Stimulated activated CD4-positive, alpha-beta T cell treated with anti-CD3 and anti-CD28 coated beads, Interleukin-15, amount 100 ng/mL, for 24 hours (primary cell): ENCODE results near the gene NUPR1.
"Not testable (repeated sequence)": the region's sequence is repeated elsewhere in the genome, so short reads cannot be mapped to it uniquely, and the experiment has no call there.

Experiments
- DNase-seq: peaks from one replicate; pipeline ENCODE4 v3.0.0-alpha.2; 2020

Gene NUPR1

DNA sequence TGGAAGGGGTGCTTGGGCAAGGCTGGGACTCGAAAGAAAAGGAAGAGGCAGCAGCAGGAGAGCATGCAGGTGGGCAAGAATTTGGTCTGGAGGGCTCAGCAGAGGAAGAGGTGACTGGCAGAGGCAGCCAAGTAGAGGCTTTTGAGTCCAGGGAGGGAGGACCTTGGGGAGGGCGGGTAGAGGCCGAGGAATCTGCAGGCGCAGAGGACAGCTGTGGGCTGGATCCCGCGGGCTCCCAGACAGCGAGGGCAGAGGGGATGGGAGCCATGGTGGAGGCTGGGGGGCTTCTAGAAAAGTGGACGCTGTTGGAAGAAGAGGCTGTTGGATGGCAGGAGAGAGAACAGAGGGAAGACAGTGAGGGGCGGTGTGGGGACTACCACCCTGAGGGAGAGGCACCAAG is 41.4 kb downstream of the NUPR1 start:
- no peak for DNase-seq

DNA sequence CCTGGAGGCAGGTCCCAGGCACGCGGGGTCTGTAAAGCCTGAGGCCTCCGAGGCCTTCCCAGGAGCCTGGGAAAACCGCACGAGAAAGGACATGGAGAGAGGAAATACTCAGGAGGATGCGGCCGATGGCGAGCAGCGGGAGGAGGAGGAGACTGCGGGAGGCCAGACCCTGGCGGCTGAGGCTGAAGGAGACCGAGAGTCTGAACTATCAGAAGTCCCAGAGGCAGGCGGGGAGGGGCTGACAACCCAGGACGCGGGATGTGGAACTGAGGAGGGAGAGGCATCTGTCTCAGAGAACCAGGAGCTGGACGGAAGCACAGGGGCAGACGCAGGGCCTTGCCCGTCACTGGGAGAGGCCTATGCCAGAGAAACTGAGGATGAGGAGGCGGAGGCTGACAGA is 41.9 kb downstream of the NUPR1 start:
- no peak for DNase-seq

DNA sequence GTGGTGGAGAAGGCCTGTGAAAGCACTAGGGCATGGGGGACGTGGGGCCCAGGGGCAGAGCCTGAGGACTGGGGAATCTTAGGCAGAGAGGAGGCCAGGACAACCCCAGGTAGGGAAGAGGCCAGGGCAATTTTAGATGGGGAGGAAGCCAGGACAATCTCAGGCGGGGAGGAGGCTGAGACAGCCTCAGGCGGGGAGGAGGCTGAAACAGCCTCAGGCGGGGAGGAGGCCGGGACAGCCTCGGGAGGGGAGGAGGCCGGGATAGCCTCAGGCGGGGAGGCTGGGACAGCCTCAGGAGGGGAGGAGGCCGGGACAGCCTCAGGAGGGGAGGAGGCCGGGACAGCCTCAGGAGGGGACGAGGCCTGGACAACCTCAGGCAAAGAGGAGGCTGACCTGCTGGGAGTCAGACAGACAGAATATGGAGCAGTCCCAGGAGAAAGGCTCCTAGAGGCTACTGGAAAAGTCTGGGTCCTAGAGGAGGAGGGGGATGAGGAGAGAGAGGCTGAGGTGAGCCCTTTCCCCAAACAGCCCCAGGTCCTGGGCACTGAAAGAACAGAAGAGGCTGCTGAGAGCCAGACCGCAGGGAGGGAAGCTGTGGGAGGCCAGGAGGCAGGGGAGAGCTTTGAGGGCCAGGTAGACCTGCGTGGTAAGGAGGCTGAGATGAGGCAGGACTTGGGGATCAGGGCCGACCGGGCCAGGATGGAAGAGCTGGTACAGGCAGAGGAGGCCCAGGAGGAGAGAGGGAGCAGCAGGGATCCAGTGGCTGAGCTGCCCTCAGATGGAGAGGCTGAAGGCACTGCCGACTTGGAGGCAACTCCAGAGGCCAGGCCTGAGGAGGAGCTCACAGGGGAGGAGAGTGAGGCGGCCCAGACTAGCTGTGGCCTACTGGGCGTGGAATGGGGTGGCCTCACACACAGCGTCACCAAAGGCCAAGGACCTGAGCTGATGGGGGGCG is 42.7 kb downstream of the NUPR1 start:
- no peak for DNase-seq

DNA sequence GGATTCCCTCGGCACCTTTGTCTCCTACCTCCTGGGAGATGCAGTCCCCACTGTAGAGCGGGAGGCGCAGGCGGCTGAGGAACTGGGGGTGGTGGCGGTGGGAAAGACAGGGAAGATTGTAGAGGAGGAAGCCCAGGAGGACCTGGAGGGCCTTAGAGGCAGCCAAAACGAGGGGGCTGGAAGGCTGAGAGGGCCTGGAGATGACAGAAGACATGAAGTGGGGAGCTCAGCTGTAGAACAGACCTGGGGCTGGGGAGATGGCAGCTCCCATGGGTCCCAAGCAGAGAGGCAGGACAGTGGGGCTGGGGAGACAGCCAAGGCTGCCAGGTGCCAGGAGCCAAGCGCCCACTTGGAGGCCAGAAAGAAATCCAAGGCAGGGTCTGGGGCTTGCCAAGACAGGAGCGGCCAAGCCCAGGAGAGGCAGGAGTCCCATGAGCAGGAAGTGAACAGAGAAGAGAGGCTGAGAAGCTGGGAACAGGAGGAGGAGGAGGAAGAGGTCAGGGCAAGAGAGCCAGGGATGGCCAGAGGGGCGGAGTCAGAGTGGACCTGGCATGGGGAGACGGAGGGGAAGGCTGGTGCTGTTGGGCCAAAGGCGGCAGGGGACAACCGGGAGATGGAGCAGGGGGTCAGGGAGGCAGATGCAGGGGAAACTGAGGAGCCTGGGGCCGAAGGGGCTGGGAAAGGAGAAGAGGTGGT is 43.5 kb downstream of the NUPR1 start:
- no peak for DNase-seq

DNA sequence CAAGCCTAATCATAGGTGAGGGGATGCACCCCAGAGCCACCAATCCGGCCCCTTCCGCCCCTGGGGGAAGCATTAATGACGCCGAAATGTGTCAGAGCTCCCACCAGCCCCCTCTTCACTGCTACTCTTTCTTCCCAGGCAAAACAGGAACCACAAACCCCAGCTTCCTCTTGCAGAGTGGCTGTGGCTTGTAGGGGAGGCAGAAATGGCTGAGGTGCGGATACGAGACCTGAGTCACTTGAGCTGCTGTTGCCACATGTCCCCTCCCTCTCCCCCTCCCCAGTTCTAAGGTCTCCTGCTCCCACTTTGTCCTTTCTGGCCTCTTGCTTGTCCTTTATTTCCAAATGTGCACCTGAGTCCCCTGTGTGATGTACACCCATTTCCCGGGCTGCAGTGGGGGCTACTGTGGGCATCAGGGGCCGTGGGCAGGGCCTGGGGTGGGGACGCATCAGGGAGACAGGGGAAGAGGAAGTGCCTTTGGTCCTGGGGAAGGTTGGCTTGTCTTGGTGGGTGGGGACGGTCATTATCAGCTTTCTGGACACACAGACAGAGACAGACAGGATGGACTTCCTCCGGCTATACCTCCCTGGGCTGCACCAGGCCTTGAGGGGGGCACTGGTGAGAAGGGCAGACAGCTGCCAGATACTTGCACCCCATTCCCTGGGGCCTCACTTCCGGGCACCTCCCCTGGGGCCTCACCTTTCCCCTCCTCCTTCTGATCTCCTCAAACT is 44.5 kb downstream of the NUPR1 start, which contains the start of gene APOBR:
Gene APOBR, plus strand, starts transcription at position 523 of the 731 bp plus-strand sequence. Its CDS starts 39 bp downstream, at position 562.
- peak; percentile 89 for DNase-seq

DNA sequence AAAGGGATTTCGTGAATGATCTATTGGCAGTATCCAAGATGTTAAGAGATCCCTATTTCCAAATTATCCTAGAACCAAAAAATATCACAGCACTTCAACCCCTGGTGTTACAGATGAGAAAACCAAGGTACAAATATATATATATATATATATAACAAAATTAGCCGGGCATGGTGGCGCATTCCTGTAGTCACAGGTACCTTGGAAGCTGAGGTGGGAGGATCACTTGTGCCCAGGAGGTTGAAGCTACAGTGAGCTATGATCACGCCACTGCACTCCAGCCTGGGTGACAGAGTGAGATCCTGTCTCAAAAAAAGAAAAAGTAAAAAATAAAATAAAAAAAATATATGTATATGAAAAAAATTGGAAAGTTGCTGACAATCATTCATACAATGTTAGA is 46.3 kb downstream of the NUPR1 start:
- no peak for DNase-seq

DNA sequence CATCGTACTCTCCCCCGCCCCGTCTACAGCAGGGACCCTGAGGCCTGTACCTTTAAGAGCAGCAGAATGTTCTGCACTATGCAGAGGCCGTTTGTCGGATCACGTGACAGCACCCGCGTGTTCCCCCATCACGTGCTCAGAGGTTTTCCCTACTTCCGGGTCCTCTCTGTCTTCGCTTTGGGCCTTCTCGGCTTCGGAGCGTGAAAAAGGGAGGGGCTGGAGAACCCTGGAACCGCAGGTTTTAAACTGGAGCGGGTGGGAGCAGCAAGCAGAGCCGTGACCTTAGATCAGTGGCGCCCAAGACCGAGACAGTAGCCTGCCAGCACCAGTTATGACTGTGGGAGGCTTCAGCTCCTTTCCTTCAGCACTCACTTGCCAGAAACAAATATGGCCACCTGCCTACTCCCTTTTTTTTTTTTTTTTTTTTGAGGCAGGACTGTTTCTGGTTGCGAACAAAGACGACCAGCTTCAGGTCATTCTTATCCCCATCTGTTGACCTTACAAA is 46.8 kb downstream of the NUPR1 start, which contains the start of gene CLN3:
Gene CLN3, minus strand, starts transcription at position 105 of the 505 bp plus-strand sequence. CDS start 315 bp downstream, outside the sequence.
- DNase-seq = peak; percentile 90

DNA sequence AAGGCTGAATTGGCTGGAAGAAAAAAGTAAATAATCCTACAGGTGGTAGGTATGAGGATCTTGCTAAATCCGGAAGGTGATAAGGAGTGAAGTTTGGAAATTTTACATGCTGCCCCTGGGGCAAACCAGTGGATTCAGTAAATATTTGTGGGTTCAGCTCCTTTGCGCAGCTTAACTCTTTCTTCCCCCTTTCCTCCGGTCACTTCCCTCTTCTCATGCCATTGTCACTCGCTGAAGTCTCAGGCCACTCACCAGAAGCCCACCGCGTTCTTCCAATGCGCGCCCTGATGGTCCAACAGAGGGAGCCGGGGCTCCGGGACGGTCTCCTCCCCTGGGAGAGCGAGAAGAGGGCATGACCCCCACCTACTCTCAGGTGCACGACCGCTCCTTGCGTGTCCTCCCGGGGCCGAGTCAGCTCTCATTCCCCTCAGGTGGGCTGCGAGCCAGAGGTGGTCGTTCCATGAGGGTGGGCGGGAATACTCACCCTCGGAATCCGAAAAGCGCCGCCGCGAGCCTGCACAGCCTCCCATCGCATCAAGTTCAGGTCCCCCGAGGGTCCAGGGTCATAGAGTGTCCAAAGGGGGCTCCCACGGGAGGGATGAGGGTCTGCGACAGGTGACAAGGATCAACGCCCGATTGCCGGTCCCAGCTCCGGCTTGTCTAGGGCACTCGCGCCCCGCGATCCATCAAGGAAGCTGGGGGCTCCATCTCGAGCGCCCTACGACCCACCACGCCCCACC is 47.4 kb downstream of the NUPR1 start:
- DNase-seq = peak; percentile 32

DNA sequence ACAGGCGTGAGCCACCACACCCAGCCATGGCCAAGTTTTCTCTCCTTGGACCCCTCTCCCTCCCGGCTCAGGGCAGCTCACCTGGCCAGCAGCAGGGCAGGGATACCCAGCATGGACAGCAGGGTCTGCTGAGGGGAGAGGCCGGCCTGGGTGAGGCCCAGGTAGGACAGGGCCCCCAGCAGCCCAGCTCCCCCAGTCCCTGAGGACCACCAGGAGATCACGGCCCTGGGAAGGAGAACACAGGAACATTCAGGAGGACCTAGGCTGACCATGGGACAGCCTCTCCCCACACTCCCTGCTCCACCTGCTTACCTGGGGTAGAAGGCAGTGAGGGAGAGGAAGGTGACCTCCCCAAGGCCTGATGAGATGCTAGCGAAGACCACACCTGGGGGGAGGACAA is 52.5 kb downstream of the NUPR1 start:
- DNase-seq = no peak

DNA sequence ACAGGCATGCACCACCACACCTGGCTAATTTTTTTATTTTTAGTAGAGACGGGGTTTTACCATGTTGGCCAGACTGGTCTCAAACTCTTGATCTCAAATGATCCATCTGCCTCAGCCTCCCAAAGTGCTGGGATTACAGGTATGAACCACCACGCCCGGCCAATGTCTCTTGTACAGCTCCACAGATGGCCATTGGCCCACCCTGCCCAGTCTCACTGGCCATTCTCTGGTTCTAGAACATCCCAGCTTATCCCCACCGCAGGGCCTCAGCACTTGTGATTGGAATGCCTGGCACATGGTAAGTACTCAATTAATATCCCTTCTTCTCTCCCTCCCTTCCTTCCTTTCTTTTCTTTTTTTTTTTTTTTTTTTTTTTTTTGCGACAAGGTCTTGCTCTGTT is 55.4 kb downstream of the NUPR1 start:
- not testable (repeated sequence) for DNase-seq
